Heart left ventricle (tissue), 13 donors: ENCODE results near the gene CYB561.

Experiments used
- POLR2A ChIP-seq, 2 donors: fragments of 450-650 bp; IDR thresholded peaks; one replicate each; pipeline ENCODE4 v1.6.1; 2017; ENCODE audit warnings: antibody characterized with exemption in 2 of 2, mild to moderate bottlenecking in 2 of 2, moderate library complexity in 2 of 2
- TF ChIP-seq, protein P1 (sequence below), 12 donors: fragments of 200-600 bp; sonication (generic) in 4 of 12; IDR thresholded peaks; one replicate each; pipeline versions ENCODE4 v1.5.0 to v1.8.0; 2018 to 2022; ENCODE audit warnings: antibody characterized with exemption in 12 of 12, mild to moderate bottlenecking in 5 of 12
- donor health status: ischemic (EF 13 %, LVEDD 7.1; RV severe dilation, severe dysfunction).
- donor health status: DM: no; HTN: yes; CAD: no.
- donor health status: DM: no; HTN: no; CAD: no.
- donor health status: ischemic (EF 25% LVEDD 6.9; RV normal size, moderate dysfunction).
- donor health status: ischemic (EF 25% LVEDD 5.7; RV mildly dilated, moderate dysfunction).
- donor health status: ischemic (EF 35%, LVEDD 5.7; RV mildly dilated, moderate dysfunction).
- donor health status: nonischemic (EF 11% LVEDD 7.7; RV severe dilation, severe dysfunction).
- donor health status: DM: yes; HTN: yes; CAD: no.
- donor health status: PGD.
- donor health status: ischemic (EF 29% LVEDD 5.4; RV normal size, mild dysfunction).
- donor health status: nonischemic (EF 23%, LVEDD 6.1; RV moderate dilation, normal function).

DNA sequence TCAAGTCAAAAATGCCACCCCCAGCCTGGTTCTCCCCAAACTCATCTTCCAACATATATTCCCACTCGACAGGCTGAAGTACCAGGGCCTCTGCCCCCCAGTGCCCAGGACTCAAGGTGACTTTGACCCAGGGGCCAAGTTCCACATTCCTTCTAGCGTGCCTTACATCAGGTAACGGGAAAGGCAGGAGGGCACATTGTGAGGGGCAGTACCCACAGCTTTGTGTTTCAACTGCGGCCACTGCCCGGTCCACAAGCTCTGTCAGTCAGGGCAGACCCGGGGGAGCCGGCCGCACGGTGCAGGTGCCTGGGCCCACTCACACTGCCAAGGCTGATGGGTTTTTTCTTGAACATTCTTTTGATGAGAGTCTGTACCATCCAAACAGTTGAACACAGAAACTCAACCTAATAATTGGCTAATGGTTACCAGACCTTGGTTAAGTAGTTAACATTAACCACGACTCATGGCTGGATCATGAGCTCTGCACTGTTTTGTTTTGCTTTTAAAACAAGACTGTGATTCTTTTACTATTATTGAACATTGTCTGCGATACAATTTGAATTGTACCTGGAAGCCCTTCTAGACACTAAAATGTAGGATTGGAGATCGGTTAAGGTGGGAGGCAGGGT lies 48.3 kb upstream of the CYB561 start:
- no peak for TF ChIP-seq POLR2A (IDR thresholded peaks at IDR 0.05)
- TF ChIP-seq, protein P1, sequence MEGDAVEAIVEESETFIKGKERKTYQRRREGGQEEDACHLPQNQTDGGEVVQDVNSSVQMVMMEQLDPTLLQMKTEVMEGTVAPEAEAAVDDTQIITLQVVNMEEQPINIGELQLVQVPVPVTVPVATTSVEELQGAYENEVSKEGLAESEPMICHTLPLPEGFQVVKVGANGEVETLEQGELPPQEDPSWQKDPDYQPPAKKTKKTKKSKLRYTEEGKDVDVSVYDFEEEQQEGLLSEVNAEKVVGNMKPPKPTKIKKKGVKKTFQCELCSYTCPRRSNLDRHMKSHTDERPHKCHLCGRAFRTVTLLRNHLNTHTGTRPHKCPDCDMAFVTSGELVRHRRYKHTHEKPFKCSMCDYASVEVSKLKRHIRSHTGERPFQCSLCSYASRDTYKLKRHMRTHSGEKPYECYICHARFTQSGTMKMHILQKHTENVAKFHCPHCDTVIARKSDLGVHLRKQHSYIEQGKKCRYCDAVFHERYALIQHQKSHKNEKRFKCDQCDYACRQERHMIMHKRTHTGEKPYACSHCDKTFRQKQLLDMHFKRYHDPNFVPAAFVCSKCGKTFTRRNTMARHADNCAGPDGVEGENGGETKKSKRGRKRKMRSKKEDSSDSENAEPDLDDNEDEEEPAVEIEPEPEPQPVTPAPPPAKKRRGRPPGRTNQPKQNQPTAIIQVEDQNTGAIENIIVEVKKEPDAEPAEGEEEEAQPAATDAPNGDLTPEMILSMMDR (IDR thresholded peaks at IDR 0.05): no peak
